HG02798 (cell line): ENCODE measurements around the gene KATNB1.
A peak's percentile ranks its signal among the peaks of the same experiment; 100 is the strongest.

Experiments used
- ATAC-seq: cut with Tn5 transposase; IDR thresholded peaks from one replicate; pipeline ENCODE4 v1.9.1; 2021; ENCODE audit warnings: mild to moderate bottlenecking; ENCODE audit not compliant: unreplicated experiment, poor library complexity

The KATNB1 gene, protein sequence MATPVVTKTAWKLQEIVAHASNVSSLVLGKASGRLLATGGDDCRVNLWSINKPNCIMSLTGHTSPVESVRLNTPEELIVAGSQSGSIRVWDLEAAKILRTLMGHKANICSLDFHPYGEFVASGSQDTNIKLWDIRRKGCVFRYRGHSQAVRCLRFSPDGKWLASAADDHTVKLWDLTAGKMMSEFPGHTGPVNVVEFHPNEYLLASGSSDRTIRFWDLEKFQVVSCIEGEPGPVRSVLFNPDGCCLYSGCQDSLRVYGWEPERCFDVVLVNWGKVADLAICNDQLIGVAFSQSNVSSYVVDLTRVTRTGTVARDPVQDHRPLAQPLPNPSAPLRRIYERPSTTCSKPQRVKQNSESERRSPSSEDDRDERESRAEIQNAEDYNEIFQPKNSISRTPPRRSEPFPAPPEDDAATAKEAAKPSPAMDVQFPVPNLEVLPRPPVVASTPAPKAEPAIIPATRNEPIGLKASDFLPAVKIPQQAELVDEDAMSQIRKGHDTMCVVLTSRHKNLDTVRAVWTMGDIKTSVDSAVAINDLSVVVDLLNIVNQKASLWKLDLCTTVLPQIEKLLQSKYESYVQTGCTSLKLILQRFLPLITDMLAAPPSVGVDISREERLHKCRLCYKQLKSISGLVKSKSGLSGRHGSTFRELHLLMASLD

GRCh38 chr16:57735755-57736418, at the start of gene KATNB1:
TSS of gene KATNB1 (plus strand) at chr16:57735770. CDS start at chr16:57737244, 1,474 bp downstream.
- no peak for ATAC-seq

- ATAC-seq, result no peak
These were observed 49.0 kb upstream of the KATNB1 start for GRCh38 chr16:57686577-57686976.

GRCh38 chr16:57687363-57687929, 48.1 kb upstream of the KATNB1 start:
- ATAC-seq, result no peak

GRCh38 chr16:57688487-57688986, 47.0 kb upstream of the KATNB1 start:
- ATAC-seq, result no peak

GRCh38 chr16:57688987-57689761, 46.4 kb upstream of the KATNB1 start:
- no peak for ATAC-seq

- no peak for ATAC-seq
These were observed 45.6 kb upstream of the KATNB1 start for GRCh38 chr16:57689762-57690558.

DNA sequence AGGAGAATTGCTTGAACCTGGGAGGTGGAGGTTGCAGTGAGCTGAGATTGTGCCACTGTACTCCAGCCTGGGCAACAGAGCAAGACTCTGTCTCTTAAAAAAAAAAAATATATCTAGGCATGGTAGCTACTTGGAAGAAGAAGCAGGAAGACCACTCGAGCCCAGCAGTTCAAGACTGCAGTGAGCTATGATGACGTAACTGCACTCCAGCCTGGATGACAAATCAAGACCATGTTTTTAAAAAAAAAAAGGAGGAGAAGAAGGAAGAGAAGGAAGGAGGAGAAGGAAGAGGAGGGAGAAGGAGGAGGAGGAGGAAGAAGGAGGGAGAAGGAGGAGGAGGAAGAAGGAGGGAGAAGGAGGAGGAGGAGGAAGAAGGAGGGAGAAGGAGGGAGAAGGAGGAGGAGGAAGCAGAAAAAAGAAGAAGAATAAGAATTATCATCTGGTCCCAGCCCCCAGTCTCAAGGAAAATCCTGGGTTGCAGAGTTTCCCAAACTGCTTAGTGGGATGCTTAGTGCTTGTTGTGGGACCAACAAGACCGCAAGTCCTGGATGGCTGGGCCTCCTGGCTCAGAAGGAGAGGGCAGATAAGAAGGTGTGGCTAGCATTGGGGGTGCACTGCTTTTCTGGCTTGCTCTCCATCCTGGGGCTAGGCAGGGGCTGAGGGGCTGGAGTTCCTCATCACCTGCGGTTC, 44.6 kb upstream of the KATNB1 start:
- no peak for ATAC-seq

DNA sequence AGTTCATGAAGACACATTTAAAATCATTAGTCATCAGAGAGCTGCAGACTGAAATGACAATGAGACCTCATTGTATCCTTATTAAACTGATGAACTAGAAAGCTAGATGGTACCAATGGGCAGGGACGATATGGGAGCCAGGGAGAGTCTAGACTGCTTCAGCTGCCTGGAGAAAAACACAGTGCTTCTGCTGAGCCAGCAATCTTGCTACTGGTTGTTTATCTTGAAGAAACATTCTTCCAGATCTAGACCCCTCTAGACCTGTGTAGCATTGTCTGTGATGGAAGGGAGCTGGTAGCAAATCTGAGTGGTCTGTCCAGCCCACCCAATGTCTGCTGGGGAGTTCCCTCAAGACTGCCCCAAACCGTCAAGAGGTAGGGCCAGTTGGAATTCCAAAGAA, 42.9 kb upstream of the KATNB1 start:
- no peak for ATAC-seq

- ATAC-seq, result no peak
These were observed 42.0 kb upstream of the KATNB1 start for GRCh38 chr16:57693550-57693949.

DNA sequence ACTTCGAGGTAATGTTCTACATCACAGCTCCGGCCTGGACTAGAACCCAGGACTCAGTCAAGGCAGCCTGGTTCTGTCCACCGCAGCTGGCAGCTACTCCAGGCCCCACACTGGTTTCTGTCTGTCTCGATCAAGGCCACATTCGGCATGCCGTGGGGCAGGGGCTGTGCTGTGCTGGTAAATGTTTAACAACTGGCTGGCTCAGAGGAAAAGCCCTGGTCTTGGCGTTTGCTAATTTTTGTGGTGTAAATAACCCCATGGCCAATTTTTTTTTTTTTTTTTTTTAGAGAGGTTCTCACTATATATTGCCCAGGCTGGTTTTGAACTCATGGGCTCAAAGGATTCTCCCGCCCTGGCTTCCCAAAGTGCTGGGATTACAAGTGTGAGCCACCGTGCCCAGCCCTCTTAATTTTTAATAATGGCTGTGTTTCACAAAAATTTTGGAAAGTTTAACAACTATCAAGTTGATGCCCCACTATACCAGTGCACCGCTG, 41.3 kb upstream of the KATNB1 start:
- no peak for ATAC-seq

GRCh38 chr16:57694725-57695679, 40.6 kb upstream of the KATNB1 start, which contains the start of gene DRC7:
TSS of gene DRC7 (plus strand) at chr16:57694806. CDS start at chr16:57697950, 3,144 bp downstream.
- peak; percentile 69 for ATAC-seq

DNA sequence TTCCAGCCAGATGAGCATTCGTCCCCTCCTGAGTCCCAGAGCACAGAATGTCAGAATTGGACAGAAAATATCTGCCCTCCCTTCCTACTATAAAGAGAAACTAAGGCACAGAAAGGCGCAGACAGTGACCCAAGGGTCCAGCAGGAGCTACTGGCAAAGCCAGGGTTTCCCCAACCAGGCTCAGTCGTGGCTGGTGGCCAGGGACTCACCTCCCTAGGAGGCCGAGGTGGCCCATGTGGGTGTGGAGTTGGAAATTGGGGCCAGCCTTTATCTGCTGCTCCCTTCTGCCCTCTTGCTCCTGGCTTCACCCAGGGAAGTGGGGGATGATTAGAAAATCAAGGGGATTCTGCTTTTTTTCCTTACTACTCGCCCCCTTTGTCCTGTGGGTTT, 39.9 kb upstream of the KATNB1 start:
- ATAC-seq, result no peak

- ATAC-seq, result no peak
These were observed 39.3 kb upstream of the KATNB1 start for GRCh38 chr16:57696240-57696639.

DNA sequence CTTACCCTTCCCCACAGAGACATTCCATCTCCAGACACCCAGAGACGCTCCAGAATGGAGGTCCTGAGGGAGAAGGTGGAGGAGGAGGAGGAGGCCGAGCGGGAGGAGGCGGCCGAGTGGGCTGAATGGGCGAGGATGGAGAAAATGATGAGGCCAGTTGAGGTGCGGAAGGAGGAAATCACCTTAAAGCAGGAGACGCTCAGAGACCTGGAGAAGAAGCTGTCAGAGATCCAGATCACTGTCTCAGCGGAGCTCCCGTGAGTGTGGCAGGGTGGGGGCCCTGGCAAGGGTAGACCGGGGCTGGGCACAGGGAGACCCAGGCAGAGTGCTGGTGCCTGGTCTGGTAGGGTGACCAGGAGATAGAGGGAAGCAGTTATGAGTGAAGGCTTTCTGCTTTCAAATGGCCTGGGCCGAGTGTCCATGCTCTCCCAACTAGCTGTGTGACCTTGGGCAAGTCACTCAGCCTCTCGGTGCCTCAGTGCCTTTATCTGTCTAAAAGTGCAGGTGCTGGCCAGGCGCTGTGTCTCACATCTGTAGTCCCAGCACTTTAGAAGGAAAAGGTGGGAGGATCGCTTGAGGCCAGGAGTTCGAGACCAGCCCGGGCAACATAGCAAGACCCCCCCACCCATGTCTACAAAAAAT, 37.6 kb upstream of the KATNB1 start:
- no peak for ATAC-seq

- no peak for ATAC-seq
These were observed 36.7 kb upstream of the KATNB1 start for GRCh38 chr16:57698812-57699405.

- no peak for ATAC-seq
These were observed 36.1 kb upstream of the KATNB1 start for GRCh38 chr16:57699481-57699880.
